Measurements from ENCODE around the gene XRRA1.

XRRA1 gene

DNA sequence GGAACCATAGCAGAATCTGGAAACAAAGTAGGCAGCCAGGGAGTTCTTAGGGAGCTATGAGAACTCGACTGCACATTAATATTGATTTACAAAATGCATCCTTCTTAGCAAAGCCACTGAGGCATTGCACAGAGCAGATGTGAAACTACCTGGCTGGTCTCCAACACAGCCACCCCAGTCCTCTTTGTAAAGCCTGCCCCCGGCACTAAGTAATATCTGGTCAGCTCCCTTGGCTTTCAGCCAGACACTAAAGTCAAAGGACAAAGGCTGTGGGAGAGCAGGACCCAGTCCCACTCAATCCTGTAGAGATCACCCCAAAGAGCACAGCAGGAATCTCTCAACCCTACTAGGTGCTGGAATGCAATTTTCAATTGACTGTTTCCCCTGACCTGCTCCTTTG is 12.8 kb downstream of the XRRA1 start:
- Histone ChIP-seq H3K9ac (ENCODE audit: low read depth, low read length) (no peak overlapping the region), H3K9me3 (ENCODE audit: control insufficient read depth, insufficient read depth, low read length) (no peaks in the 10 kb centered on the region), H3K4me1 (ENCODE audit: insufficient read depth, low read length) (no peaks in the 10 kb centered on the region), H3K36me3 (ENCODE audit: insufficient read depth, low read length) (no peaks in the 10 kb centered on the region)

DNA sequence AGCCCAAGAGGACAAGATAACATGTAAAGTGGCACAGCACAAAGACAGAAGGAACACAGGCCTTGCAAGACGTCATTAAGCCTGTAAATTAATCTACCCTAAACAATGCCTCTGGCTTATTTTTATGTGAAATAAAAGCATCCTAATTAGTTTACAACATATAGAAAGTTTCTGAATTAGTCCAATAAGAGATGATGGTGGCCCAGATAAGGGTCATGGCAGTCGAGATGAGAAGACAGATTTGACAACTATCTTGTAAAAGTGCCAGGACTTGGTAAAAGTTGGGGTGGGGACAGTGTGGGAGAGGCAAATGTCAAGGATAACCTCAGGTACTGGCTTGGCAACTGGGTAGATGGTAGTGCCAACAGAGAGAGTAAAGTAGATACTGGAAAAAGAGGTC is 13.6 kb downstream of the XRRA1 start:
- H3K9me3 ChIP-seq (ENCODE audit: control insufficient read depth, insufficient read depth, low read length) = no peaks in the 10 kb centered on the region
- H3K4me1 ChIP-seq (ENCODE audit: insufficient read depth, low read length) = no peaks in the 10 kb centered on the region
- H3K36me3 ChIP-seq (ENCODE audit: insufficient read depth, low read length) = no peaks in the 10 kb centered on the region

GRCh38 chr11:74933765-74934164 is 15.1 kb downstream of the XRRA1 start:
- H3K36me3 ChIP-seq (ENCODE audit: insufficient read depth, low read length) = no peaks in the 10 kb centered on the region
- no peak overlapping the region for H3K9ac ChIP-seq (ENCODE audit: low read depth, low read length)
- H3K9me3 ChIP-seq (ENCODE audit: control insufficient read depth, insufficient read depth, low read length) = no peaks in the 10 kb centered on the region
- peaks cover 3% of the 10 kb centered on the region; the same call in 1 of the 2 replicates for H3K4me1 ChIP-seq (ENCODE audit: insufficient read depth, low read length)

More for the DNA sequence above, 13.6 kb downstream of the XRRA1 start:
- no peak overlapping the region for H3K9ac ChIP-seq (ENCODE audit: low read depth, low read length)

DNA sequence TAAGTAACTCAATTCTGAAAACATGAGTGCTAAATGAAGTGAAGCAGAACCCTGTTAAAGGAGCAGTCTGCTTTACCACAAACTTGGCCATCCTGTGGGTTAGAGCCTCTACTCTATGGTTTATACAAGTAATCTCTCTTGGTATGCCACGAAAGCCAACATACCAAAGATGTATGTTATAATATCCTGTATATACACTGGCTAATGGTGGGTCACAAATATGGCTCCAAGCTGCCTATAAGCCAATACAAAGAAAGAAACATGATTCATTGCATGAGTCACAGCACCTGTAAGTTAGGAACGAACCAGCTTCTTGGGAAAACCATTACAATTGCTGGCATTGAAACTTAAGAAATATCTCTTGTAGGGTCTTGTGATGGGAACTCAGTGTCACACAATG is 16.1 kb downstream of the XRRA1 start:
- no peaks in the 10 kb centered on the region for H3K9me3 ChIP-seq (ENCODE audit: control insufficient read depth, insufficient read depth, low read length)
- H3K36me3 ChIP-seq (ENCODE audit: insufficient read depth, low read length) = no peaks in the 10 kb centered on the region
- H3K9ac ChIP-seq (ENCODE audit: low read depth, low read length) = no peak overlapping the region
- peaks cover 3% of the 10 kb centered on the region; the same call in 1 of the 2 replicates for H3K4me1 ChIP-seq (ENCODE audit: insufficient read depth, low read length)

GRCh38 chr11:74932169-74932568 is 16.7 kb downstream of the XRRA1 start:
- no peaks in the 10 kb centered on the region for H3K36me3 ChIP-seq (ENCODE audit: insufficient read depth, low read length)
- H3K9me3 ChIP-seq (ENCODE audit: control insufficient read depth, insufficient read depth, low read length) = no peaks in the 10 kb centered on the region
- no peak overlapping the region for H3K9ac ChIP-seq (ENCODE audit: low read depth, low read length)

GRCh38 chr11:74929431-74930363 is 19.2 kb downstream of the XRRA1 start:
- H3K4me1 ChIP-seq (ENCODE audit: insufficient read depth, low read length) = peaks cover 3% of the 10 kb centered on the region; the same call in 1 of the 2 replicates
- no peaks in the 10 kb centered on the region for H3K9me3 ChIP-seq (ENCODE audit: control insufficient read depth, insufficient read depth, low read length)
- 0 out of 2 replicates have a peak, but pooled peaks cover 2% of the 10 kb centered on the region for H3K36me3 ChIP-seq (ENCODE audit: insufficient read depth, low read length)
- H3K9ac ChIP-seq (ENCODE audit: low read depth, low read length) = no peak overlapping the region

More at GRCh38 chr11:74932169-74932568, 16.7 kb downstream of the XRRA1 start:
- H3K4me1 ChIP-seq (ENCODE audit: insufficient read depth, low read length) = peaks cover 3% of the 10 kb centered on the region; the same call in 1 of the 2 replicates

GRCh38 chr11:74927496-74927895 is 21.4 kb downstream of the XRRA1 start:
- H3K9ac ChIP-seq (ENCODE audit: low read depth, low read length) = no peak overlapping the region
- H3K4me1 ChIP-seq (ENCODE audit: insufficient read depth, low read length) = peaks cover 3% of the 10 kb centered on the region; the same call in 1 of the 2 replicates
- H3K9me3 ChIP-seq (ENCODE audit: control insufficient read depth, insufficient read depth, low read length) = no peaks in the 10 kb centered on the region
- H3K36me3 ChIP-seq (ENCODE audit: insufficient read depth, low read length) = 0 out of 2 replicates have a peak, but pooled peaks cover 2% of the 10 kb centered on the region

DNA sequence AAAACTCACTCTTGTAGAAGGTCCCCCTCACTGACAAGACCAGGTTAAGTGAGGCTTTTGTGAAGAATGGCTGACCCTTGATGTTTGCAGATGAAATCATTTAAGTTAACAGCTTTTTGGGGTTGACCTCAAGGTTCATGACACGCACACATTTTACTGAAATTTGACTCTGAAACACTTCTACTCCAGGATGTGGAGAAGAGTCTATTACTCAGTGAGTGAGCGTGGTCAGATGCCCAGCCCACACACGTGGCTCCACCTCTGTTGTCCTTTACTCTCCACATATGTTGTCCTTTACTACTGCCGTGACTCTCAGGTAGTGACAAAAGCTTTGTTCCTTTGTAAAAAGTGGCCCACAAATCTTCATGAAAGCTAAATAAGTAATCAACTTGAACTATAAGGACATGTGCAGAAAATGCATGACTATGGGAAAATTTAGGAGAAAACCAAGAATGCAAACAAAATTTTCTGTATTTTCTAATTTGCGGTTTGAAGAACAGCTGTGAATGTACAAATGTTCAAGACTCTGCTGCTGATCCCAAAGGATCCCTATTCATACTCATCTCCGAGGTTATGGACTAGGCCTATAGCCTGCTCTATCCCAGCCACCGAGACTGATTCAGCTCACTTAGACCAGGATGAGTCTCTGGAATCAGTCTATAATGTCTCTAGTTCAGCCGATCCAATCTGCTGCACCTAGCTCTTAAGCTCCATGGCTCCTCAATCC is 22.4 kb downstream of the XRRA1 start:
- Histone ChIP-seq H3K9me3 (ENCODE audit: control insufficient read depth, insufficient read depth, low read length) (no peaks in the 10 kb centered on the region), H3K9ac (ENCODE audit: low read depth, low read length) (no peak overlapping the region), H3K4me1 (ENCODE audit: insufficient read depth, low read length) (peaks cover 3% of the 10 kb centered on the region; the same call in 1 of the 2 replicates), H3K36me3 (ENCODE audit: insufficient read depth, low read length) (0 out of 2 replicates have a peak, but pooled peaks cover 2% of the 10 kb centered on the region)

- no peak overlapping the region for H3K9ac ChIP-seq (ENCODE audit: low read depth, low read length)
- peaks cover 3% of the 10 kb centered on the region; the same call in 1 of the 2 replicates for H3K4me1 ChIP-seq (ENCODE audit: insufficient read depth, low read length)
- no peaks in the 10 kb centered on the region for H3K9me3 ChIP-seq (ENCODE audit: control insufficient read depth, insufficient read depth, low read length)
- 0 out of 2 replicates have a peak, but pooled peaks cover 2% of the 10 kb centered on the region for H3K36me3 ChIP-seq (ENCODE audit: insufficient read depth, low read length)
These were observed 23.6 kb downstream of the XRRA1 start for GRCh38 chr11:74925281-74925680.

GRCh38 chr11:74923125-74923524 is 25.8 kb downstream of the XRRA1 start:
- Histone ChIP-seq H3K4me1 (ENCODE audit: insufficient read depth, low read length) (no peaks in the 10 kb centered on the region), H3K36me3 (ENCODE audit: insufficient read depth, low read length) (peaks cover 6% of the 10 kb centered on the region; the same call in 1 of the 2 replicates), H3K9me3 (ENCODE audit: control insufficient read depth, insufficient read depth, low read length) (no peaks in the 10 kb centered on the region), H3K9ac (ENCODE audit: low read depth, low read length) (no peak overlapping the region)

DNA sequence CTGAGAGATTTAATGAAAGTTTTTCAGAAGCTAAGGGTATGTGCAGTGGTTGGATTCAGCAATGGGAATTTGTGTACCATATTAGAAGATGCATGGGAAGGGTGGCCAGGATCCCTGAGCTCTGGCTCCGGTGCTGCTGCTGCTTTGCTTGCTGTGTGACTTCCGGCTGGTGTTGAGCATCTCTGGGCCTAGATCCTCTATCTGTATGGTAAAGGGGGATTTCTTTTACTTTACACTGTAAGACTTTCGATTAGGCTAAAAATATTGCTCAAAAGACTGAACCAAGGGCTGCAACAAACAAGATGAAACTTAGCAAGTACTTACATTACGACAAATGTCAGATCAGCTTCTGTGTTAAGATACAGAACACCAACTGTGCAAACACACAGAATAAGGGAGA is 39.1 kb downstream of the XRRA1 start:
- peaks cover 2% of the 10 kb centered on the region; the same call in 1 of the 2 replicates for H3K36me3 ChIP-seq (ENCODE audit: insufficient read depth, low read length)
- no peaks in the 10 kb centered on the region for H3K4me1 ChIP-seq (ENCODE audit: insufficient read depth, low read length)

GRCh38 chr11:74909385-74909784 is 39.5 kb downstream of the XRRA1 start:
- Histone ChIP-seq H3K9me3 (ENCODE audit: control insufficient read depth, insufficient read depth, low read length) (no peaks in the 10 kb centered on the region; the same call in 1 of the 2 replicates), H3K4me1 (ENCODE audit: insufficient read depth, low read length) (no peaks in the 10 kb centered on the region), H3K36me3 (ENCODE audit: insufficient read depth, low read length) (peaks cover 2% of the 10 kb centered on the region; the same call in 1 of the 2 replicates), H3K9ac (ENCODE audit: low read depth, low read length) (no peak overlapping the region)

More for the DNA sequence above, 39.1 kb downstream of the XRRA1 start:
- no peak overlapping the region for H3K9ac ChIP-seq (ENCODE audit: low read depth, low read length)
- no peaks in the 10 kb centered on the region; the same call in 1 of the 2 replicates for H3K9me3 ChIP-seq (ENCODE audit: control insufficient read depth, insufficient read depth, low read length)

- H3K4me1 ChIP-seq (ENCODE audit: insufficient read depth, low read length) = no peaks in the 10 kb centered on the region
- H3K9ac ChIP-seq (ENCODE audit: low read depth, low read length) = no peak overlapping the region
- peaks cover 5% of the 10 kb centered on the region; the same call in 1 of the 2 replicates for H3K9me3 ChIP-seq (ENCODE audit: control insufficient read depth, insufficient read depth, low read length)
- H3K36me3 ChIP-seq (ENCODE audit: insufficient read depth, low read length) = peaks cover 2% of the 10 kb centered on the region; the same call in 1 of the 2 replicates
These were observed 43.6 kb downstream of the XRRA1 start for GRCh38 chr11:74905326-74905725.

DNA sequence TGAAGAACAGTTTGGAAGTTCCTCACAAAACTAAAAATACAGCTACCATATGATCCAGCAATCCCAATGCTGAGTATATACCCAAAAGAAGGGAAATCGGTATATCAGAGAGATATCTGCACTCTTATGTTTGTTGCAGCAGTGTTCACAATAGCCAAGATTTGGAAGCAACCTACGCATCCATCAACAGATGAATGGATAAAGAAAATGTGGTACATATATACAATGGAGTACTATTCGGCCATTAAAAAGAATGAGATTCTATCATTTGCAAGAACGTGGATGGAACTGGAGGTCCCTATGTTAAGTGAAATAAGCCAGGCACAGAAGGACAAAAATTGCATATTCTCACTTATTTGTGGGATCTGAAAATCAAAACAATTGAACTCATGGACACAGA is 46.5 kb downstream of the XRRA1 start:
- Histone ChIP-seq H3K4me1 (ENCODE audit: insufficient read depth, low read length) (no peaks in the 10 kb centered on the region), H3K36me3 (ENCODE audit: insufficient read depth, low read length) (peaks cover 2% of the 10 kb centered on the region; the same call in 1 of the 2 replicates), H3K9ac (ENCODE audit: low read depth, low read length) (no peak overlapping the region), H3K9me3 (ENCODE audit: control insufficient read depth, insufficient read depth, low read length) (peaks cover 5% of the 10 kb centered on the region; the same call in 1 of the 2 replicates)

Data from ES-I3 (cell line).